ENCODE measurements around the gene DGAT2. TPM values are rescaled to one million over a fixed set of nuclear protein-coding genes. Genes with fewer than 3 reads are reported as not detected.

The DGAT2 gene
- total and polyA plus RNA-seq, 8 donors: 0.56 to 15.7 (median 2.2) TPM

DNA sequence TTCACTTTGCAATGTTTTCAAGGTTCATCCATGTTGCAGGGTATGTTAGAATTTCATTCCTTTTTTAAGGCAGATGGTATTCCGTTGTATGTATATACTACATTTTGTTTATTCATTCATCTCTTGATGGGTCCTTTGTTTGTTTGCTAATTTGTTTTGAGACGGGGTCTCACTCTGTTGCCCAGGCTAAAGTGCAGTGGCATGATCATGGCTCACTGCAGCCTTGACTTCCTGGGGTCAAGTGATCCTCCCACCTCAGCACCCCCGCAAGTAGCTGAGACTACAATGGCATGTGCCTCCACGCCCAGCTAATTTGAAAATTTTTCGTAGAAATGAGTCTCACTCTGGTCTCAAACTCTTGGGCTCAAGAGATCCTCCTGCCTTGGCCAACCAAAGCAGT, 52.6 kb downstream of the DGAT2 start:
- Histone ChIP-seq H3K4me1 (peaks cover 0 to 27% (median 0%) of the 10 kb centered on the region in 3 donors), H3K36me3 (no peaks in the 10 kb centered on the region), H3K9me3 (no peaks in the 10 kb centered on the region), H3K4me3 (no peak overlapping the region), H3K27me3 (no peaks in the 10 kb centered on the region), H3K27ac (no peak overlapping the region)
- ATAC-seq: no peak
- whole genome bisulfite sequencing, 2 donors: 93 to 98% methylated on average over 5 of the region's 5 CpGs
- intact Hi-C loops (cut with DNase I): no loop called here
- no peak for FAIRE-seq
- TF ChIP-seq, protein P1, sequence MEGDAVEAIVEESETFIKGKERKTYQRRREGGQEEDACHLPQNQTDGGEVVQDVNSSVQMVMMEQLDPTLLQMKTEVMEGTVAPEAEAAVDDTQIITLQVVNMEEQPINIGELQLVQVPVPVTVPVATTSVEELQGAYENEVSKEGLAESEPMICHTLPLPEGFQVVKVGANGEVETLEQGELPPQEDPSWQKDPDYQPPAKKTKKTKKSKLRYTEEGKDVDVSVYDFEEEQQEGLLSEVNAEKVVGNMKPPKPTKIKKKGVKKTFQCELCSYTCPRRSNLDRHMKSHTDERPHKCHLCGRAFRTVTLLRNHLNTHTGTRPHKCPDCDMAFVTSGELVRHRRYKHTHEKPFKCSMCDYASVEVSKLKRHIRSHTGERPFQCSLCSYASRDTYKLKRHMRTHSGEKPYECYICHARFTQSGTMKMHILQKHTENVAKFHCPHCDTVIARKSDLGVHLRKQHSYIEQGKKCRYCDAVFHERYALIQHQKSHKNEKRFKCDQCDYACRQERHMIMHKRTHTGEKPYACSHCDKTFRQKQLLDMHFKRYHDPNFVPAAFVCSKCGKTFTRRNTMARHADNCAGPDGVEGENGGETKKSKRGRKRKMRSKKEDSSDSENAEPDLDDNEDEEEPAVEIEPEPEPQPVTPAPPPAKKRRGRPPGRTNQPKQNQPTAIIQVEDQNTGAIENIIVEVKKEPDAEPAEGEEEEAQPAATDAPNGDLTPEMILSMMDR (IDR thresholded peaks at IDR 0.05): no peak
- DNase-seq: no peak

DNA sequence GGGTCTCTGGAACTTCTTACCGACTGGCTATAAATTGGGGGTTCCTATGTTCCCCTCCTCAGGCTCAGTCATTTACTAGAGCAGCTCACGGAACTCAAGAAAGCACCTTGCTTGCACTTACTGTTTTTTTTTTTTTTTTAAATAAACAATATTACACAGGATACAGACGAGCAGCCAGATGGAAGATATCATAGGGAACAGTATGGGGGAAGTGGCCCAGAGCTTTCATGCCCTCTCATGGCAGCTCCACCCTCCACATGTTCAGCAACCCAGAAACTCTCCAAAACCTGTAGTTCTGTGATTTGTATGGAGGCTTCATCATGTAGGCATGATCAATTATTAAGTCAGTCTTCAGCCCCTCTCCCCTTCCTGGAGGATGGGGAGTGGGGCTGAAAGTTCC, 54.0 kb downstream of the DGAT2 start:
- Histone ChIP-seq H3K27ac (no peak overlapping the region), H3K4me1 (peaks cover 0 to 21% (median under 1%) of the 10 kb centered on the region in 3 donors), H3K27me3 (no peaks in the 10 kb centered on the region), H3K36me3 (no peaks in the 10 kb centered on the region), H3K9me3 (no peaks in the 10 kb centered on the region), H3K4me3 (no peak overlapping the region)
- intact Hi-C loops (cut with DNase I): no loop called here
- ATAC-seq (no peak), DNase-seq (no peak), FAIRE-seq (no peak)
- TF ChIP-seq, protein P1 (IDR thresholded peaks at IDR 0.05): no peak
- WGBS, 2 donors: 64 to 74% methylated on average over 3 of the region's 3 CpGs

DNA sequence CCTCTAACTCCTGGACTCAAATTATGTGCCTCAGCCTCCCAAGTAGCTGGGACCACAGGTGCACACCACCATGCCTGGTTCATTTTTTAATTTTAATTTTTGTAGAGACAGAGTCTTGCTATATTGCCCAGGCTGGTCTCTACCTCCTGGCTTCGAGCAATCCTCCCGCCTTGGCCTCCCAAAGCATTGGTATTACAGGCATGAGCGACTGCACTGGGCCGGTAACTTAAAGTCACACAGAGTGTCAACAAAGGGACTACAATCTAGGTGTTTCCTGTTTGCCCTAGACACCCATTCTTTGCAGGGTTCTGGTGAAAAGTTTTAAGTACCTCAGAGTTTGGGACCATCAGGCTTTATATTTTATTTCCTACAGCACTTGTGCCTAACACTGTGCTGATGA, 54.8 kb downstream of the DGAT2 start:
- Histone ChIP-seq H3K4me1 (peaks cover 0 to 20% (median 4%) of the 10 kb centered on the region in 3 donors), H3K36me3 (no peaks in the 10 kb centered on the region), H3K9me3 (no peaks in the 10 kb centered on the region), H3K27me3 (no peaks in the 10 kb centered on the region), H3K27ac (no peak overlapping the region), H3K4me3 (no peak overlapping the region)
- DNase-seq (no peak), ATAC-seq (peak in 2 of 4 donors; percentile 38 to 49), FAIRE-seq (no peak)
- WGBS, 2 donors: 60 to 76% methylated on average over 4 of the region's 4 CpGs
- intact Hi-C loops (cut with DNase I): no loop called here
- TF ChIP-seq, protein P1 (IDR thresholded peaks at IDR 0.05): no peak

DNA sequence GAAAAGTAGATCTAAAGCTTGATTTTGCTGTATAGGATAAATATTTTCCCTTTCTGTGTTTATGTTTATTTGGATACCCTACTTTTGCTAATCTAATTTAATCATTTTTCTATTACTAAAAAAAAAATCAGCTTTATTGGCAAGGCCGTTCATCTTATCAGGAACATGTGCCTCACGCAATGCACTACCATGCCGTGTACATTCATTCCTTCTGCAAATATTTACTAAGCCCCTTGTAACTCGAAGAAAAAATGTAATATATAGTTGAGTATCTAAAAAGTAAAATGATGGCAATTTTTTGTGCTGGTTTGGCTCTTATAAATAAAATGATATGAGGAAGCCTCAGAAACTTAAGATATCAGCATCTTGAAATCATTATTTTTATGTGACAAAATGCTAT, 55.4 kb downstream of the DGAT2 start:
- intact Hi-C loops (cut with DNase I): no loop called here
- no peaks in the 10 kb centered on the region for H3K36me3 ChIP-seq
- no peak for ATAC-seq
- 8 to 15% methylated on average over 4 of the region's 4 CpGs for WGBS, 2 donors
- H3K27me3 ChIP-seq: no peaks in the 10 kb centered on the region
- H3K4me1 ChIP-seq: peaks cover 0 to 20% (median 4%) of the 10 kb centered on the region in 3 donors
- FAIRE-seq: no peak
- DNase-seq: no peak
- no peaks in the 10 kb centered on the region for H3K9me3 ChIP-seq
- peak overlapping the region in 1 of 4 donors; percentile 7 for H3K27ac ChIP-seq
- TF ChIP-seq, protein P1 (IDR thresholded peaks at IDR 0.05): no peak
- no peak overlapping the region for H3K4me3 ChIP-seq

DNA sequence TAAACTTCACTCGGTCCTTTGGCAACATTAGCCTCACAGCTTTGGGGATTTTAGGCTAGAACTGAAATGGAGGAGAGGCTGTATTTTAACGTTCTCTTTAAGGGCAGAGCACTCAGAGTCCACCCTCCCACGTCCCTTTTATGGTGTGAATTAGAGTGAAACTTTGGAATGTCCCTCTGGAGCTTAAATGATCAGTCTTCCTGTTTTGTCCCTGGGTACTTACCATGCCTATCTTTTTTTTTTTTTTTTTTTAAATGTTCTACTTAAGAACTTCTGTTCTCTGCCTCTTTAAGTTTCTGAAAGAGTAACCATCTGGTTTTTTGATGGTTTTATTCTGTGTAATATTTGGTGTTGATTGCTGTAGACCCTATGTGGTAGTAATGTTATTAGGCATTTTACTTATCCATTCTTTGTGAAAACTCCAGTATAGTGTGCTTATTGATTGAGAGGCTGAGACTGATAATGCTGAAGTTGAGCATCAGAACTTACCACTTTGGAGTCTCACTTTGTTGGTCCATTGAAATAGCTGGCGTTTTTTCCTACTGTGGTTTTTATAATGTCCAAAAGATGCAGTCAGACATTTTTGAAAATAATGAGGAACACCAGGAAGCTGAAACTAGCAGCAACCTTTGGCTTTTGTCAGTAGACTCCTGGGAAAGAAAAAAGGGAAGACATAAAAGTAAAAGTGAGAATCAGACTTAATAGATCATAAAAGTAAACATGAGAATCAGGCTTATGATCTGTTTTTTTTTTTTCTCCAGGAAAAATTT, 58.1 kb downstream of the DGAT2 start:
- TF ChIP-seq, protein P1 (IDR thresholded peaks at IDR 0.05): no peak
- Histone ChIP-seq H3K9me3 (no peaks in the 10 kb centered on the region), H3K4me3 (no peak overlapping the region), H3K27ac (peak overlapping the region in 2 of 4 donors; percentile 42 to 57), H3K36me3 (no peaks in the 10 kb centered on the region), H3K27me3 (no peaks in the 10 kb centered on the region), H3K4me1 (peaks cover 0 to 15% (median 4%) of the 10 kb centered on the region in 3 donors)
- FAIRE-seq (no peak), ATAC-seq (peak in 3 of 4 donors; percentile 48 to 73 (median 63)), DNase-seq (no peak)
- 54 to 62% methylated on average over 4 of the region's 4 CpGs for WGBS, 2 donors
- intact Hi-C loops (cut with DNase I): no loop called here
